ENCODE data around the gene WFDC8.

DNA sequence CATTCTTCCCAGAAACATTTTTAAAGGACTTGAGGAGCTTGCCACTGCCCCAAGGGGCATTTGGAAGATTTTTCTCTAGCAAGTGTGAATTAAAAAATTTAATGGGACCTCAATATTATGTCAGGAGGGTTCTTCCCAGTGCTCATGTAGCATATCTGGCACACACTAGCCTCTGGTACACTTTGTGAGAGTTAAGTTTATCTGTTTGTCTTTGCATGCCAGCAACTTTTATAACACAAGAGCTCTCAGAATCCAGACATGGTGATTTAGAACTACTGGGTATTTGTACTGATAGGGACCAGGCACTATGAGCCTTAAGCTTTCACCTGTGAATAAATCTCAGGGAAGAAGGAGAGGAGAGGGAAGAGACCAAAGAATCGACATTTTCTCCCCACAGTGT, 76.5 kb downstream of the WFDC8 start:
- TF ChIP-seq, protein P1, sequence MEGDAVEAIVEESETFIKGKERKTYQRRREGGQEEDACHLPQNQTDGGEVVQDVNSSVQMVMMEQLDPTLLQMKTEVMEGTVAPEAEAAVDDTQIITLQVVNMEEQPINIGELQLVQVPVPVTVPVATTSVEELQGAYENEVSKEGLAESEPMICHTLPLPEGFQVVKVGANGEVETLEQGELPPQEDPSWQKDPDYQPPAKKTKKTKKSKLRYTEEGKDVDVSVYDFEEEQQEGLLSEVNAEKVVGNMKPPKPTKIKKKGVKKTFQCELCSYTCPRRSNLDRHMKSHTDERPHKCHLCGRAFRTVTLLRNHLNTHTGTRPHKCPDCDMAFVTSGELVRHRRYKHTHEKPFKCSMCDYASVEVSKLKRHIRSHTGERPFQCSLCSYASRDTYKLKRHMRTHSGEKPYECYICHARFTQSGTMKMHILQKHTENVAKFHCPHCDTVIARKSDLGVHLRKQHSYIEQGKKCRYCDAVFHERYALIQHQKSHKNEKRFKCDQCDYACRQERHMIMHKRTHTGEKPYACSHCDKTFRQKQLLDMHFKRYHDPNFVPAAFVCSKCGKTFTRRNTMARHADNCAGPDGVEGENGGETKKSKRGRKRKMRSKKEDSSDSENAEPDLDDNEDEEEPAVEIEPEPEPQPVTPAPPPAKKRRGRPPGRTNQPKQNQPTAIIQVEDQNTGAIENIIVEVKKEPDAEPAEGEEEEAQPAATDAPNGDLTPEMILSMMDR (IDR thresholded peaks at IDR 0.05): no peak
- TF ChIP-seq POLR2A (IDR thresholded peaks at IDR 0.05): no peak

Data from Peyer's patch (tissue), 4 donors.